Measurements from ENCODE around the gene FKBP8.

FKBP8 gene

DNA sequence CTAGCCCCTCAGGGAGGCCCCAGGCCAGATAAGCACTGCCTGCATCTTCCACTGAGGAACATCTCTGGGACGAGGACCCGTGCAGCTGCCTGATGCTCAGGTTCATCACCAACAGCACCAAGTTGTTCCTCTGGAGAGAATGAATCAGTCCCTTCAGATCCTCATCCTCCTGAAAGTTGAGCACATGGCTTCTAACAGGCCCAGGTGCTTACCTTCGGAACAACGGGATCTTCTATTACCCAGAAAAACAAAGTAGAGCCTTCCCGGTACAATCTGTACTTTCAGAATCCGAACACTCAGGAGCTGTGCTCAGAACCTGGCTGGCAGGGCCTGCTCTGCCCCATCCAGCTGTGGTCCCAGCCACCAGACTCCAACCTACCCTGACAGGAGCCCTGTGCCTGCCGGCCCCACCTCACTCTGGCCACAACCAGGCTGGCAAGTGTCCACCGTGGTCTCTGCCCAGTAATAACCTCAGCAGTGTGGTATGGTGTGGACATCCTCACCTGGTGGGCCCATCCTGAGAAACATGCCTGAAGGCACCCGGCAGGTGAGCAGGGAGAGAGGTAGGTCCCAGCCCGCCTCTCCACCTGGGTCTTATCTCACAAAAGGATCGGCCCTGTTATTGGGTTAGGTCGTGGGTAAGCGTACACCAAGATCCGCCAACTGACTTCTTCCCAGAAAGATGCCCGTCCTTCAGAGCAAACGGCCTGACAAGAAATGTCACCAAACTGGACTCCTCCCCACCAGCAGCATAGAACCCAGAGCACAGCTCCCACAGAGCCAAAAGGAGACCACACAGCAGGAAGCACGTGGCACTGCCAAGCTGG is 55.6 kb downstream of the FKBP8 start:
- DNase-seq = peak in 1 of 56 donors; percentile 13

DNA sequence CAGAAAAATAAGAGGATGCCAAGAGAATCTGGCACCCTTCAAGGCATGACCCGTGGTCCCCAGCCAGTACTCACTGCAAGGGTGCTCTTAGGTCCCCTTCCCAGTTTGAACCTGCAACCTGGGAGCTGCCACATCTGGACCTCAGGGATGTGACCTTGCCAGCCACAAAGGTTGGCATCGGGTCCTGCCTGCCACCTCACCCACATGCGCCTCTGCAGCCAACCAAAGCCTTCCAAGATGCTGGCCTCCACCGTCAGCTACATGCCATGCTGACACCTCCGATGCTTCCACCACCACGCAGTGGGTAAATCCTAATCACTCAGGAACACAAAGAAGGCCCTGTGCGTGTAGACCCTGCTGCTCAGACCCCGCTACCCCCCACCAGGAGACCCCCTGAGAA is 56.6 kb downstream of the FKBP8 start:
- no peak for DNase-seq

DNA sequence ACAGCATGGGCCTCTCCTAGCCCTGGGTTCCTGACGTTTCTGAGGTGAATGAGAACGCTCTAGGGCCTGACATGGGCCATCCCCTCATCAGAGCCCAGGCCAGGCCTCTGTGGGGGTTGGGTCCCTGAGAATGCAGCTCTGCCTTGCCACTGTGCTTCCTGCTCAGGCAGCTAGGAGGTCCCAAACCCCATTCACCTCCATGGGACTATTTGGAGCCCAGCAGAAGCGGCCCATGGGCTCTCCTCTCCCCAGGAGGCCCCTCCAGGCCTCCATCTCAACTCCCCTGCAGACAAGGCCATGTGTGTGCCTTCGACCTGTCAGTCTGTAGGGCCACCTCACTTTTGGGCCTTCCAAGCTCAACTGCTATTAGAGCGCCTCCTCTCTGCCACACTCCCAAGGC is 58.4 kb downstream of the FKBP8 start:
- no peak for DNase-seq

DNA sequence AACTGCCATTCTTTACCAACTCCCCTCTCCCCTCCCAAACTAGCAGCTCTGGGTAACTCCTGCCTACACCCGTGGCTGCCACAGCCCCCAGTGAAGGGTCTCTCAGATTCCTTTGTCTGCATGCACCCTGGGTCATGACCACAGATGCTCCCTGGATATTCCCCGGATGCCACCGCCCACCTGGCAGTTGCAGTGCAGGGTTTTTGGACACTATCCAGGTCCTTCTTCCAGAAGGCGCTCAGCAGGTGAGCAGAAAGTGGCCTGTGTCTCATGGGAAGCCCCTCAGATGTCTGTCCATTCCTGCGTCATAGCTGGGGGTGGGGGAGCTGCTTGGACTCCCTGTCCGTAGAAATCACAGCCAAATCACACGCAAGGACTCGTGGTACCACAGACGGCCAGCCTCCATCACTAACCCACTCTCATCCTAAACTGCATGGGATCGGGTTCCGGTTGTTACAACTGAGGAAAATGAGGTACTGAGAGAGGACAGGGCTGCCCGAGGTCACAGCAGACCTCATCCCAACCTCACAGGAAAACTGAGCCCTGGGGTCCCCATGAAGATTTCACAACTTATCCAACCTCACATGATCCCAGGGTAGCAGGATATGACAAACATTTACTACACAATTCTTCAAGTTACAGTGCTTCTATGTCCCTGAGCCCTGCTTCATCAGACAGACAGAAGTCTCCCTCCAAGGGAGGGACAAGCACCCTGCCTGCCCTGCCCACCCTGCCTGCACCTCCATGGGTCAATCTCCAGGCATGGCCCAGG is 60.1 kb downstream of the FKBP8 start:
- no peak for DNase-seq
